Esophagus squamous epithelium (tissue), 4 donors: ENCODE data around the gene IKZF2.

Source experiments
- POLR2A ChIP-seq, 4 donors: fragments of 450-650 bp; IDR thresholded peaks; one replicate each; pipeline ENCODE4 v1.6.1; 2017; ENCODE audit warnings: antibody characterized with exemption in 4 of 4, mild to moderate bottlenecking in 4 of 4, moderate library complexity in 3 of 4
- TF ChIP-seq, protein P1 (sequence below), 6 experiments: fragments of 450-650 bp in 4 of 6; fragments of 200-600 bp in 2 of 6; sonication (generic) in 2 of 6; IDR thresholded peaks; one replicate each; pipeline ENCODE4 v1.5.1; 2016 to 2019; ENCODE audit warnings: antibody characterized with exemption in 6 of 6, mild to moderate bottlenecking in 4 of 6, moderate library complexity in 4 of 6

DNA sequence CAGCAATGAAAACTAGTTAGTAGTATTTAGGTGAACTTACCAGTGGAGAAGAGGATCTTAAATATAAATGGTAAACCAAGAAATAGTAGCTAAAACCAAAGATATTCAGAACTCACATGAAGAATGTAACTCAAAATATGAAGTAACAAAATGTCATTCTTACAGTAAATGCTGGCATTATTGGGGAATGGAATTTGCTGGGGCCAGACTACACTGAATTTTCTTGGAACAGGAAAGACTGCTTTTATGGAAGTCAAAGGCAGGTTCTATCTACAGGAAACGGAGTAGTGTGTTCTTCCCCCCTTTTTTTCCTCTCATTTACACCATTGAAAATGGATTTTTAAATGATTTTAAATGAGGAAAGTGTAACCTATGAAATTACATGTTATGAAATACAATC is 188.7 kb downstream of the IKZF2 start:
- TF ChIP-seq, protein P1, sequence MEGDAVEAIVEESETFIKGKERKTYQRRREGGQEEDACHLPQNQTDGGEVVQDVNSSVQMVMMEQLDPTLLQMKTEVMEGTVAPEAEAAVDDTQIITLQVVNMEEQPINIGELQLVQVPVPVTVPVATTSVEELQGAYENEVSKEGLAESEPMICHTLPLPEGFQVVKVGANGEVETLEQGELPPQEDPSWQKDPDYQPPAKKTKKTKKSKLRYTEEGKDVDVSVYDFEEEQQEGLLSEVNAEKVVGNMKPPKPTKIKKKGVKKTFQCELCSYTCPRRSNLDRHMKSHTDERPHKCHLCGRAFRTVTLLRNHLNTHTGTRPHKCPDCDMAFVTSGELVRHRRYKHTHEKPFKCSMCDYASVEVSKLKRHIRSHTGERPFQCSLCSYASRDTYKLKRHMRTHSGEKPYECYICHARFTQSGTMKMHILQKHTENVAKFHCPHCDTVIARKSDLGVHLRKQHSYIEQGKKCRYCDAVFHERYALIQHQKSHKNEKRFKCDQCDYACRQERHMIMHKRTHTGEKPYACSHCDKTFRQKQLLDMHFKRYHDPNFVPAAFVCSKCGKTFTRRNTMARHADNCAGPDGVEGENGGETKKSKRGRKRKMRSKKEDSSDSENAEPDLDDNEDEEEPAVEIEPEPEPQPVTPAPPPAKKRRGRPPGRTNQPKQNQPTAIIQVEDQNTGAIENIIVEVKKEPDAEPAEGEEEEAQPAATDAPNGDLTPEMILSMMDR (IDR thresholded peaks at IDR 0.05), result no peak
- no peak for TF ChIP-seq POLR2A (IDR thresholded peaks at IDR 0.05)
